Right lobe of liver (tissue), 4 donors: ENCODE results near the gene ALOX5.

Experiments used
- POLR2A ChIP-seq: fragments of 450-650 bp; IDR thresholded peaks from one replicate; pipeline ENCODE4 v1.6.1; 2017; ENCODE audit warnings: antibody characterized with exemption, mild to moderate bottlenecking
- TF ChIP-seq, protein P1 (sequence below), 4 donors: fragments of 200-600 bp in 3 of 4; fragments of 450-650 bp in 1 of 4; IDR thresholded peaks; one replicate each; pipeline versions ENCODE4 v1.5.1 to v1.8.0; 2016 to 2022; ENCODE audit warnings: antibody characterized with exemption in 4 of 4, mild to moderate bottlenecking in 2 of 4
- donor health status: DM: no; HTN: no; CAD: no.
- donor health status: DM: no; HTN: no; CAD: no.
- donor health status: DM: no; HTN: yes; CAD: no.

DNA sequence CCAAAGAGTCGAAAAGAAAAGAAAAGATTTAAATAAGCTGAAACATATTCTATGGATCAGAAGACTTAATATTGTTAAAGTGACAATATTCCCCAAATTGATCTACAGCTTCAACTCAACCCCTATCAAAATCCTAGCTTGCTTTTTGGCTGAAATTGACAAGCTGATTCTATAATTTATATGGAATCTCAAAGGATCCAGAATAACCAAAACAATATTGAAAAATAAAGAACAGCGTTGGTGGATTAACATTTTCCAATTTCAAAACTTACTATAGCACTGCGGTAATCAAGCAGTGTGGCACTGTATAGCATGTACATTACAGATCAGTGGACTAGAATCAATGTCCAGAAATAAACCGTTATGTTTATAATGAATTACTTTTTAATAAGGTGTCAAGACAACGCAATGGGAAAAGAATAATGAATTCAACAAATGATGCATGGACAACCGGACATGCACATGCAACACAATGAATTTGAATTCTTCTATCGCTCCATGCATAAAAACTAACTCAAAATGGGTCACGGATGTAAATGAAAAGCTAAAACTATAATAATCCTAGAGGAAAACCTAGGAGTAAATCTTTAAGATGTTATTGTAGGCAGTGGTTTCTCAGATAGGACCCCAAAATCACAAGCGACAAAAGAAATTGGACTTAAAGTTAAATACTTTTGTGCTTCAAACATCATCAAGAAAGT lies 1.6 kb upstream of the ALOX5 start:
- TF ChIP-seq, protein P1, sequence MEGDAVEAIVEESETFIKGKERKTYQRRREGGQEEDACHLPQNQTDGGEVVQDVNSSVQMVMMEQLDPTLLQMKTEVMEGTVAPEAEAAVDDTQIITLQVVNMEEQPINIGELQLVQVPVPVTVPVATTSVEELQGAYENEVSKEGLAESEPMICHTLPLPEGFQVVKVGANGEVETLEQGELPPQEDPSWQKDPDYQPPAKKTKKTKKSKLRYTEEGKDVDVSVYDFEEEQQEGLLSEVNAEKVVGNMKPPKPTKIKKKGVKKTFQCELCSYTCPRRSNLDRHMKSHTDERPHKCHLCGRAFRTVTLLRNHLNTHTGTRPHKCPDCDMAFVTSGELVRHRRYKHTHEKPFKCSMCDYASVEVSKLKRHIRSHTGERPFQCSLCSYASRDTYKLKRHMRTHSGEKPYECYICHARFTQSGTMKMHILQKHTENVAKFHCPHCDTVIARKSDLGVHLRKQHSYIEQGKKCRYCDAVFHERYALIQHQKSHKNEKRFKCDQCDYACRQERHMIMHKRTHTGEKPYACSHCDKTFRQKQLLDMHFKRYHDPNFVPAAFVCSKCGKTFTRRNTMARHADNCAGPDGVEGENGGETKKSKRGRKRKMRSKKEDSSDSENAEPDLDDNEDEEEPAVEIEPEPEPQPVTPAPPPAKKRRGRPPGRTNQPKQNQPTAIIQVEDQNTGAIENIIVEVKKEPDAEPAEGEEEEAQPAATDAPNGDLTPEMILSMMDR (IDR thresholded peaks at IDR 0.05), result no peak
- TF ChIP-seq POLR2A, result no peak
